Activated naive CD4-positive, alpha-beta T cell treated with anti-CD3 and anti-CD28 coated beads for 36 hours (primary cell): ENCODE results near the gene DLG4. TPM values are rescaled to one million over a fixed set of nuclear protein-coding genes. Genes with fewer than 3 reads are reported as not detected.
"Not testable (repeated sequence)": the region's sequence is repeated elsewhere in the genome, so short reads cannot be mapped to it uniquely, and the experiment has no call there.

Source experiments
- CTCF ChIA-PET: fragments of 350-600 bp; sonication (Branson Sonifier 250); formaldehyde crosslinking; loops from one replicate; lab custom pipeline; 2021; ENCODE audit warnings: antibody characterized with exemption; lab: Charles Lee
- DNase-seq: peaks from one replicate; pipeline ENCODE4 v3.0.0-alpha.2; 2020
- H3K27ac Mint-ChIP-seq: one replicate; pipeline ENCODE4 v1.8.0; 2021; ENCODE audit warnings: mild to moderate bottlenecking, mixed read lengths
- H3K27me3 Mint-ChIP-seq: one replicate; pipeline ENCODE4 v1.8.0; 2021; ENCODE audit warnings: low read depth, mixed read lengths
- H3K36me3 Mint-ChIP-seq: one replicate; pipeline ENCODE4 v1.8.0; 2021; ENCODE audit warnings: low read depth, mixed read lengths
- H3K4me1 Mint-ChIP-seq: one replicate; pipeline ENCODE4 v1.8.0; 2021; ENCODE audit warnings: low read depth, mixed read lengths
- H3K4me3 Mint-ChIP-seq: one replicate; pipeline ENCODE4 v1.8.0; 2021; ENCODE audit warnings: mild to moderate bottlenecking, moderate library complexity, mixed read lengths
- H3K9me3 Mint-ChIP-seq: one replicate; pipeline ENCODE4 v1.8.0; 2021; ENCODE audit warnings: mixed read lengths
- intact Hi-C: fragments of 100-400 bp; cut with micrococcal nuclease; formaldehyde crosslinking; loops from one replicate; pipeline ENCODE4 v1.15.1; 2023
- total RNA-seq, 2 experiments: library from RNA; stranded (reverse); gene quantifications; one replicate each; pipeline ENCODE4 v1.2.3, GENCODE V29; 2021

The DLG4 gene
- total RNA-seq, 2 experiments from 2014 or later: 13.6 to 13.8 TPM

DNA sequence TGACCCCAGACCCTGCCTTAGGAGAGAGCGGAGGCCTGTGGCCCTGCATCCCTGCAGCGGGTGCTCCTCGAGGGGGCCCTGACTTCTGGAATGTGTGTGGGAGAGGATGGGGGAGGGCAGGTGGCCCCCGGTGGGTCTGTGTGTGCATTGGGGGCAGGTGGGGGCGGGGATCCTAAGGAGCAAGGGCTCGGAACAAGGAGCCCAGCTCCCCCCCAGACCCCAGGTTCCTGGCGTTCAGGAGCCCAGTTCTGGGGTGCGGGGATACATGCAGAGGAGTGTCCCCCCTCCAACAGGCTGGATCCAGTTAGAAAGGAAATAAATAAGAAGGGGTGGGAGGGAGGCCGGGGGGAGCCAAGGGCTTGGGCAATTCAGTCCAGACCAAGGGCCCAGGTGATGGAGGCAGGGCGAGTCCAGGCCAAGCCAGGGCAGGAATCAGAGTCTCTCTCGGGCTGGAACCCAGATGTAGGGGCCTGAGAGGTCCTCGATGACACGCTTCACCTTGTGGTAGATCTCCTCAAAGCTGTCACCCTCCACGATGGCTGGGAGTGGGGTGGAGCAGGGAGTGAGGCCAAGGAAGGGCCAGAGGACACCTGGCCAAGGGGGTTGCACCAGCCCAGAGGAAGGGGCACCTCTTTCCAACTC, 29.2 kb downstream of the DLG4 start:
- no peak for DNase-seq
- H3K27me3 Mint-ChIP-seq: no peaks in the 10 kb centered on the region
- H3K4me3 Mint-ChIP-seq: no peak overlapping the region
- peaks cover 3% of the 10 kb centered on the region for H3K36me3 Mint-ChIP-seq
- no peak overlapping the region for H3K27ac Mint-ChIP-seq
- H3K9me3 Mint-ChIP-seq: no peaks in the 10 kb centered on the region
- intact Hi-C loops: no loop called here
- CTCF ChIA-PET: interaction anchor here (1.3 kb wide), 1 partner anchor 13 kb away, joined by 3 read pairs; no protein-coding TSS in a partner anchor
- H3K4me1 Mint-ChIP-seq: no peaks in the 10 kb centered on the region

GRCh38 chr17:7186241-7186640, 33.4 kb downstream of the DLG4 start:
- Mint-ChIP-seq H3K27ac (no peak overlapping the region), H3K4me3 (no peak overlapping the region), H3K9me3 (no peaks in the 10 kb centered on the region), H3K27me3 (no peaks in the 10 kb centered on the region), H3K4me1 (no peaks in the 10 kb centered on the region), H3K36me3 (no peaks in the 10 kb centered on the region)
- CTCF ChIA-PET: interaction anchor here (0.7 to 1.1 kb wide), 2 partner anchors 8 to 45 kb away, joined by 3 read pairs; no protein-coding TSS in a partner anchor
- intact Hi-C loops: no loop called here
- no peak for DNase-seq

- no peak for DNase-seq
- no peak overlapping the region for H3K27ac Mint-ChIP-seq
- H3K36me3 Mint-ChIP-seq: no peaks in the 10 kb centered on the region
- H3K27me3 Mint-ChIP-seq: no peaks in the 10 kb centered on the region
- no peaks in the 10 kb centered on the region for H3K4me1 Mint-ChIP-seq
- CTCF ChIA-PET: no interaction called here
- no peaks in the 10 kb centered on the region for H3K9me3 Mint-ChIP-seq
- intact Hi-C loops: no loop called here
- no peak overlapping the region for H3K4me3 Mint-ChIP-seq
Observed at GRCh38 chr17:7184647-7185046, 35.0 kb downstream of the DLG4 start.

GRCh38 chr17:7184091-7184488, 35.5 kb downstream of the DLG4 start:
- DNase-seq: no peak
- H3K36me3 Mint-ChIP-seq: no peaks in the 10 kb centered on the region
- H3K9me3 Mint-ChIP-seq: no peaks in the 10 kb centered on the region
- H3K27ac Mint-ChIP-seq: no peak overlapping the region
- CTCF ChIA-PET: no interaction called here
- H3K4me3 Mint-ChIP-seq: no peak overlapping the region
- intact Hi-C loops: no loop called here
- H3K27me3 Mint-ChIP-seq: no peaks in the 10 kb centered on the region
- no peaks in the 10 kb centered on the region for H3K4me1 Mint-ChIP-seq

- Mint-ChIP-seq H3K4me3 (no peak overlapping the region), H3K36me3 (no peaks in the 10 kb centered on the region)
Observed at GRCh38 chr17:7183433-7184090, 36.1 kb downstream of the DLG4 start.

GRCh38 chr17:7182101-7182500, 37.5 kb downstream of the DLG4 start:
- intact Hi-C loops, H3K27ac Mint-ChIP-seq, H3K9me3 Mint-ChIP-seq, DNase-seq, H3K4me3 Mint-ChIP-seq, H3K27me3 Mint-ChIP-seq, H3K36me3 Mint-ChIP-seq: not testable (repeated sequence)
- CTCF ChIA-PET: interaction anchor here (0.6 kb wide), 1 partner anchor 56 kb away, joined by 4 read pairs; no protein-coding TSS in a partner anchor
- peaks cover 11% of the 10 kb centered on the region for H3K4me1 Mint-ChIP-seq

More at GRCh38 chr17:7183433-7184090, 36.1 kb downstream of the DLG4 start:
- Mint-ChIP-seq H3K9me3 (no peaks in the 10 kb centered on the region), H3K27me3 (no peaks in the 10 kb centered on the region), H3K4me1 (no peaks in the 10 kb centered on the region), H3K27ac (no peak overlapping the region)
- CTCF ChIA-PET: no interaction called here
- intact Hi-C loops: no loop called here
- no peak for DNase-seq

- Mint-ChIP-seq H3K27me3 (peaks cover 6% of the 10 kb centered on the region), H3K9me3 (no peaks in the 10 kb centered on the region), H3K4me1 (peaks cover 11% of the 10 kb centered on the region), H3K4me3 (no peak within 1 kb of the TSS), H3K27ac (no peak within 1 kb of the TSS), H3K36me3 (no peaks in the 10 kb centered on the region)
- no peak for DNase-seq
- CTCF ChIA-PET: interaction anchor here (0.6 kb wide), 1 partner anchor 43 kb away, joined by 6 read pairs; no protein-coding TSS in a partner anchor
- intact Hi-C loops: no loop called here
Observed at GRCh38 chr17:7179317-7180254, 40.0 kb downstream of the DLG4 start, which contains the start of gene ASGR1. Gene ASGR1 (minus strand): TSS chr17:7179370. CDS start chr17:7178563, 807 bp downstream.

DNA sequence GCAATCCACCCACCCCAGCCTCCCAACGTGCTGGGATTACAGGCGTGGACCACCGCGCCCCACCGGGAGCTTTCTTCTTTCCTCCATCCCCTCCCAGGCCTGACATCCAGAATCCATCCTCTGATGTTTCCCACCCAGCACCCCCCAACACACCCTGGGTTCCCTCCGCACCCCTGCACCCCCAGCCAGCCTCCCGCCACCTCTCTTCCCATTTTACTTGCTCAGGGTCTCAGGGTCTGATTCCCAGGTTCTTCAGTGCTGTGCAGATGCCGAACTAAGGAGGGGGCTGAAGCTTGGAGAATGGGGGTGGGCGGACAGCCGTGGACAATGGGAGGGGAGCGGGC, 40.7 kb downstream of the DLG4 start:
- Mint-ChIP-seq H3K4me3 (no peak overlapping the region), H3K4me1 (peaks cover 11% of the 10 kb centered on the region), H3K27ac (no peak overlapping the region), H3K9me3 (no peaks in the 10 kb centered on the region), H3K27me3 (peaks cover 6% of the 10 kb centered on the region), H3K36me3 (no peaks in the 10 kb centered on the region)
- CTCF ChIA-PET: interaction anchor here (0.8 to 2.4 kb wide), 4 partner anchors 42 to 133 kb away, joined by 3 to 18 read pairs (median 6); no protein-coding TSS in a partner anchor
- DNase-seq: no peak
- intact Hi-C loops: no loop called here

DNA sequence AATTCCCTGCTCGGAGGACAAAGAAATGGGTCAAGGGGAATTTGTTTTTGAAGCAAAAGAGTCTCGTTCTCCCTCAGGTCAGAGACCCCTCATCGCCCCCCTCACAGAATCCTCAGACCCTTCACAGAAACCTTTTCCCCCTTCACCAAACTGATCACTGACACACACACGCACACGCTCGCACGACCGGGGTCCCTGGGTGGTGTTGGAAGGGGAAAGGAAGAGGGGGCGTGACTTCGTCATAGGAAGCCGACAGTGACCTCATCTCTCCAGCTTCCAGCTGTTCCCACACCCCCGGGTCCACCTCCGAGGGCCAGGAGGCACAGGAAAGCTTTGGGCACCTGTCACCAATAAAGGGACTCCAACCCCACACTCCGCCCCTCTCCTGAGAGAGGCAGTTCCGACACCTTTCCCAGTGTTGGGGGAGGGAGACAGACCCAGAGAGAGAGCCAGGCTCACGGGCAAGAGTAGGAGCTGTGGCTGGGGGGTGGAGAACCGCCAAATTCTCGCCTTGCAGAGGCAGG, 41.6 kb downstream of the DLG4 start:
- Mint-ChIP-seq H3K9me3 (no peaks in the 10 kb centered on the region), H3K27me3 (peaks cover 6% of the 10 kb centered on the region), H3K27ac (no peak overlapping the region), H3K4me3 (peak overlapping the region; percentile 61), H3K4me1 (peaks cover 11% of the 10 kb centered on the region), H3K36me3 (no peaks in the 10 kb centered on the region)
- intact Hi-C loops: loop anchor here (1.0 kb wide), 3 partner anchors 42 to 126 kb away; no protein-coding TSS in a partner anchor
- peak; percentile 19 for DNase-seq
- CTCF ChIA-PET: interaction anchor here (0.6 to 2.4 kb wide), 20 partner anchors 8 to 459 kb away, joined by 3 to 18 read pairs (median 3); no protein-coding TSS in a partner anchor

DNA sequence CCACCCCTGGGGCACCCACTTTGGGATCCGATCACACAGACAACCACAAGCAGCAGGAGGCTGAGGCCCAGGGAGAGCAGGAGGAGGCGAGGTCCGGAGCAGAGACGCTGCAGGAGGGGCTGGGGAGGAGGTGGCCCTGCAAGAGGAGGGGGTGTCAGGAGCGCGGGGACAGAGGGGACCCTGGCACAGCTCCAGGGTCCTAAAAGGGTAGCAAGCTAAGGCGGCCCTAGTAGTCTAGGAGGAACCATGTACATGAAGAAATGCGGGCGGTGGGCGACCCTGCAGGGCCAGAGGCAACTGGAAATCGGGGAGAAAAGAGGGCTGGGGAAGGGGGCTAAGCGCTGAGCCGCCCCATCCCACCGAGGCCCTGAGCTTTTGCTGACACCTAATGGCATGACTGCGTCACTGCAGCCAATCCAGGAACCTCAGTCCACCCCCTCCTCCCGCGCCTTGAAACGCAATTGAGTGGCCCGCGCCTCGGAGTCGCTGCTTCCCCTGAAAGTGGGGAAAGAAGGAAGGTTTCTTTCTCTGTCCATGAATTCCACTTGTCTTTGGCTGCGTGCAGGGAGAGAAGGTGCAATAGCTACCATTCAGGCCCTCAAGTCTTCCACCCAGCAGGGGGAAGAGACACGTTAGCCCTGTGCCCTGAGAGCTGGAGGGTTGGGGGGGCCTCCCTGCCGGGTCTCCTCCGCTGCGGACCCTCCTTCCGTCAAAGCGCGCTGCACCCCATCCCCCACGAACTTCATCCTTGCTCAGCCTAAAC, 42.3 kb downstream of the DLG4 start:
- peaks cover 6% of the 10 kb centered on the region for H3K27me3 Mint-ChIP-seq
- DNase-seq: peak; percentile 78
- intact Hi-C loops: loop anchor here (1.0 kb wide), 3 partner anchors 41 to 125 kb away; no protein-coding TSS in a partner anchor
- H3K4me3 Mint-ChIP-seq: peak overlapping the region; percentile 61
- no peaks in the 10 kb centered on the region for H3K36me3 Mint-ChIP-seq
- no peaks in the 10 kb centered on the region for H3K9me3 Mint-ChIP-seq
- peaks cover 11% of the 10 kb centered on the region for H3K4me1 Mint-ChIP-seq
- no peak overlapping the region for H3K27ac Mint-ChIP-seq
- CTCF ChIA-PET: interaction anchor here (0.5 to 2.4 kb wide), 21 partner anchors 8 to 459 kb away, joined by 3 to 18 read pairs (median 3); no protein-coding TSS in a partner anchor

DNA sequence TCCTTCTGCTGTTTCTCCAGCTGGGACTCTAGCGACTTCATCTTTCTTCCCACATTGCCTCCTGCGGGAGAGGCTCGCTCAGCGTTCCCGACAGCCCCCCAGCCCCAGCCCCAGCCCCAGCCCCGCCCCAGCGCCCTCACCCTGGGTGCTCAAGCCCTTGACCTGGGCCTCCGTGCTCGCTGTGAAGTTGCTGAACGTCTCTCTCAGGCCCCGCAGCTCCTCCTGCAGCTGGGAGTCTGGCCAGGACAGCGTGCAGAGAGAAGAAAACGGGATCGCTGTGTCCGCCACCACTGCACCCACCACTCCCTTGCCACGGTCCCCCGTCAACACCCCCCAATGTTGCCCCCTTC, 42.8 kb downstream of the DLG4 start:
- CTCF ChIA-PET: interaction anchor here (0.5 to 2.4 kb wide), 14 partner anchors 8 to 153 kb away, joined by 3 to 18 read pairs (median 3); no protein-coding TSS in a partner anchor
- Mint-ChIP-seq H3K4me1 (peaks cover 11% of the 10 kb centered on the region), H3K36me3 (no peaks in the 10 kb centered on the region), H3K27ac (no peak overlapping the region), H3K4me3 (no peak overlapping the region), H3K27me3 (peaks cover 6% of the 10 kb centered on the region), H3K9me3 (no peaks in the 10 kb centered on the region)
- intact Hi-C loops: loop anchor here (1.0 kb wide), 3 partner anchors 41 to 125 kb away; no protein-coding TSS in a partner anchor
- no peak for DNase-seq
